Skeletal muscle satellite cell (primary cell): ENCODE data around the gene WDR26.

Source experiments
- H3K27me3 ChIP-seq: 2 replicates; pipeline ENCODE4 v1.7.0; 2013; ENCODE audit warnings: low read length; ENCODE audit not compliant: control insufficient read depth, insufficient read depth
- H3K36me3 ChIP-seq: 2 replicates; pipeline ENCODE4 v1.7.0; 2013; ENCODE audit warnings: mild to moderate bottlenecking, control low read depth, low read length; ENCODE audit not compliant: insufficient read depth
- H3K4me1 ChIP-seq: 2 replicates; pipeline ENCODE4 v1.7.0; 2013; ENCODE audit warnings: low read length; ENCODE audit not compliant: control insufficient read depth, insufficient read depth
- H3K4me2 ChIP-seq: 2 replicates; pipeline ENCODE4 v1.7.0; 2013; ENCODE audit warnings: mild to moderate bottlenecking, low read length
- H3K4me3 ChIP-seq: 2 replicates; pipeline ENCODE4 v1.7.0; 2013; ENCODE audit warnings: low read length
- H3K9ac ChIP-seq: 2 replicates; pipeline ENCODE4 v1.7.0; 2013; ENCODE audit warnings: mild to moderate bottlenecking, low read depth, low read length, moderate library complexity
- H3K9me3 ChIP-seq: replicated peaks from 2 replicates; pipeline ENCODE4 v1.7.0; 2013; ENCODE audit warnings: mild to moderate bottlenecking, control low read depth, low read length

WDR26 gene

DNA sequence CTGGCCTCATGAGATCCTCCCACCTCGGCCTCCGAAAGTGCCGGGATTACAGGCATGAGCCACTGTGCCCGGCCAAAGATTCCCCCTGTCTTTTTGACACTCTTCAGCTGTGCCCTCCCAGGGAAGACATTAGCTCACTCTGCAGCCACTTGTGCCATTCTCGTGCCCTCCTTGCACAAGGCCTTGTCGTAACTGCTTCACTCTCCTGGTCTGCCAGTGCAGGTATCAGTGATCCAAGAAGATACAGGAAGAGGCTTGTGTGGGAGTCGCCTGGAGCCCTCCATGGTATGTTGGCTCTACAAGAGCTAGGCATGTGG, 22.0 kb upstream of the WDR26 start:
- no peaks in the 10 kb centered on the region for H3K36me3 ChIP-seq
- no peaks in the 10 kb centered on the region for H3K27me3 ChIP-seq
- H3K4me1 ChIP-seq = peaks cover 10% of the 10 kb centered on the region
- peak overlapping the region; percentile 66 for H3K9ac ChIP-seq
- H3K4me2 ChIP-seq = peak overlapping the region; percentile 55
- no peaks in the 10 kb centered on the region for H3K9me3 ChIP-seq
- H3K4me3 ChIP-seq = no peak overlapping the region

DNA sequence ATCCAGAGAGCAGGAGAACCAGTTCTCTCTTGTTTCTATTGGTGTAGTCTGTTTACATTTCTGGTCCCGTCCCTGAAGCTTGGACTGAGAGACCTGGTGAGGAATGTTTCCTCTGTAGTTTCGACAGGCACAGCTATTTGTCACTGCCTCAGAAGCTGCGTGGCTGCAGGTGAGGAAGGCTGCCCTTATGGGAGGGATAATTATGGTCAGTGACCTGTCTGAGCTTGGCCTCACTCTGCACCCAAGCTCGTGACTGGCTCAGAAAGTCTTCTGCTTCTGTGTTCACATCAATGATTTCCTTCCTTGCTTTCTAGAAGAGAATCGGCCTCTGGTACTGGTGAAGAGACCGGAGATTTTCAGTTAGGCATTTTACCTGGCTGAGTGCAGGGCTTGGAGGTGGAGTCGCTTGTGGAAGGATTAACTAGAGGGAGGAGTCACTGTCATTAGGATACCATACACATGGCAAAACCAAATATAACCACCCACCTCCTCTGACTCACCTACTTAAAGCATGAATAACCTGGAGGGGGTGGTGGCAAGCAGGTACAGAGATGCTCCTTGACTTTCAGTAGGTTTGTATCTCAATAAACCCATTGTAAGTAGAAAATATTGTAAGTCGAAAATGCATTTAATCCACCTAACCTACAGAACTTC, 19.9 kb upstream of the WDR26 start:
- Histone ChIP-seq H3K36me3 (no peaks in the 10 kb centered on the region), H3K9ac (no peak overlapping the region), H3K27me3 (no peaks in the 10 kb centered on the region), H3K4me1 (peaks cover 10% of the 10 kb centered on the region), H3K9me3 (no peaks in the 10 kb centered on the region), H3K4me2 (no peak overlapping the region), H3K4me3 (no peak overlapping the region)

DNA sequence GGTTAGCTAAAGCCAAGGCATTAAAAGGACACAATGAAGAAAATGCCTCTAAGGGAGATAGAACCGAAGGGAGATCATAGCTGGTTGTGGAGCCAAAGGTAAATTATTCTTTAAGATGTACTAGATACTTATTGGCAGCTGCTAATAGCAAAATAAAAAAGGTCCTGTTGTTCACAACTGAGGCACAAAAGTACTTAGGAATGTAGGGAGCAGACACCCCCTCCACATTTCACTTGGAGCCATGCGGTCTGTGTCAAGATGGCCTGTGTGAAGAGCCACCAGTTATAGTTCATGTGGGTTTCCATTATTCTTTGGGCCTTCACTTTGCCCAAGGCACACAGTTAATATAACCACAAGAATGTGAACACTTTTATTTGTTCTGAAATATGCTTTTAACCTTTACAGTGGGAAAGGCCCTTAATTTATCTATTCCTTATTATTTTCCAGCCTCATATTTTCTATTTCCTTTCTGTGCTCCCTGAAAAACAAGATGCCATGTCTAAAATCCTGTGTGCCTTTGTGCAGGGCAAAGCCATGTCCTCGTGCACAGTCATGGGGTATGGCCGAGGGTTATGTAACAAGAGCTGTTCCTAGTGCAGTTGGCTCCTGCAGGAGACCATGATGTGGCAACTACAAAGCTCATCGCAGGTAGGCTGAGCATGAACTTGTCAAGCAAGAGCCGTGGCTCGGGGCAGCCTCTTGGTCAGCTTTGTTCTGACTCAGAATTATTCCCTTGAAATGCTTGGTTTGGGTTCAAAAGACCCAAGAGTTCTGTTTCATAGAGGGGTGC, 16.2 kb upstream of the WDR26 start:
- Histone ChIP-seq H3K4me2 (no peak overlapping the region), H3K4me3 (no peak overlapping the region), H3K9ac (no peak overlapping the region), H3K36me3 (no peaks in the 10 kb centered on the region), H3K9me3 (no peaks in the 10 kb centered on the region), H3K4me1 (peaks cover 12% of the 10 kb centered on the region), H3K27me3 (no peaks in the 10 kb centered on the region)

GRCh38 chr1:224450159-224450558, 15.6 kb upstream of the WDR26 start:
- Histone ChIP-seq H3K9ac (no peak overlapping the region), H3K4me3 (no peak overlapping the region), H3K36me3 (no peaks in the 10 kb centered on the region), H3K4me1 (peaks cover 12% of the 10 kb centered on the region), H3K27me3 (no peaks in the 10 kb centered on the region), H3K4me2 (no peak overlapping the region), H3K9me3 (no peaks in the 10 kb centered on the region)

DNA sequence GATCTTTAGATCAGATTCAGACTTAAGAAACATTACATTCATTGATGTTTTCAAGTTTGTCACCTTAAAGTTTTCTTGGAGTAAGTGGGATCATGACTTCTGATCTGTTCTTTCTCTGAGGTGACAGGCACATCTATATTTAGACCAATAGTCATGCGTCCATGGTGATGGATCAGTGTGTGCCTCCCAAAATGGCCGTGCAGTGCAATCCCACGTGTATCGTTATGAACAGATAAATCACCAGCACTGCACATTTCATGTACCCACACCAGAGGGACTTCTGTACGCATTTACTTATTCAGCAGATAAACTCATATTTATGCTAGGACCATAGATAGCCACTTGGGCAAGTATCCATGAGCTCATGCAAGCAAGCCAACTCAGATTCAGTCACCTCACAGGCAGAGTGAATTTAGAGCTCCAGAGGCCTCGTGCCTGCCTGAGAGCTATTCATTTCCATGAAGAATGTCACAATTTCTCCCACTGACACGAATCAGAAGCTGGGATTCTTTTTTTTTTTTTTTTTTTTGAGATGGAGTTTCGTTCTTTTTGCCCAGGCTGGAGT, 13.9 kb upstream of the WDR26 start:
- Histone ChIP-seq H3K27me3 (no peaks in the 10 kb centered on the region), H3K9ac (no peak overlapping the region), H3K4me1 (peaks cover 12% of the 10 kb centered on the region), H3K9me3 (no peaks in the 10 kb centered on the region), H3K4me2 (no peak overlapping the region), H3K36me3 (no peaks in the 10 kb centered on the region), H3K4me3 (no peak overlapping the region)

GRCh38 chr1:224447971-224448370, 13.4 kb upstream of the WDR26 start:
- no peaks in the 10 kb centered on the region for H3K36me3 ChIP-seq
- no peak overlapping the region for H3K4me2 ChIP-seq
- H3K4me3 ChIP-seq = no peak overlapping the region
- H3K9ac ChIP-seq = no peak overlapping the region
- no peaks in the 10 kb centered on the region for H3K27me3 ChIP-seq
- no peaks in the 10 kb centered on the region for H3K9me3 ChIP-seq
- peaks cover 12% of the 10 kb centered on the region for H3K4me1 ChIP-seq

- Histone ChIP-seq H3K9me3 (no peaks in the 10 kb centered on the region), H3K27me3 (no peaks in the 10 kb centered on the region), H3K9ac (no peak overlapping the region), H3K4me1 (peaks cover 12% of the 10 kb centered on the region), H3K4me2 (peak overlapping the region; percentile 55), H3K36me3 (no peaks in the 10 kb centered on the region), H3K4me3 (no peak overlapping the region)
Observed at GRCh38 chr1:224447251-224447650, 12.7 kb upstream of the WDR26 start.

GRCh38 chr1:224438989-224439388, 4.4 kb upstream of the WDR26 start:
- Histone ChIP-seq H3K4me2 (no peak overlapping the region), H3K36me3 (no peaks in the 10 kb centered on the region), H3K27me3 (no peaks in the 10 kb centered on the region), H3K4me3 (no peak overlapping the region), H3K4me1 (peaks cover 18% of the 10 kb centered on the region), H3K9ac (no peak overlapping the region), H3K9me3 (no peaks in the 10 kb centered on the region)

DNA sequence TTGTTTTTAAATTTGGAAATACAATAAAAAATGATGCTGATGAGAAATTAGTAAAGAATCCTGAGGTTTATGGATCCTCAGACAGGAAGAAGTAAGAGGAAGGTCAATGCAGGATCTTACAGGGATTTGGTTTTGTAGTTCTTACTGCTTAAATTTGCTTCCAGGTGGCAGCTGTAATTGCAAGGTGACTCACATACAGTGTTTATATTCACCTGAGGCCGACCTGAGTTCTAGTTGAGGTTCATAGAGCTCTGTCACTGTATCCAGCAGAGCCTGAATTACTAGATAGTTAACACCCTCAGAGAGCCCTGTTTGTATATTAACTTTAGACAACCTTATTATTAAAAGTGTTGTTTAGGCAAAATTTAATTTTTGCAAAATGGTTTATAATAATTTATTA, 1.4 kb upstream of the WDR26 start:
- H3K36me3 ChIP-seq = peaks cover 12% of the 10 kb centered on the region
- H3K9me3 ChIP-seq = no peaks in the 10 kb centered on the region
- H3K4me1 ChIP-seq = peaks cover 25% of the 10 kb centered on the region
- no peaks in the 10 kb centered on the region for H3K27me3 ChIP-seq
- H3K4me2 ChIP-seq = peak overlapping the region; percentile 97
- peak overlapping the region; percentile 83 for H3K4me3 ChIP-seq
- peak overlapping the region; percentile 85 for H3K9ac ChIP-seq

- H3K9ac ChIP-seq = peak overlapping the region; percentile 85
- H3K9me3 ChIP-seq = no peaks in the 10 kb centered on the region
- no peaks in the 10 kb centered on the region for H3K27me3 ChIP-seq
- peaks cover 12% of the 10 kb centered on the region for H3K36me3 ChIP-seq
- H3K4me2 ChIP-seq = peak overlapping the region; percentile 97
- H3K4me3 ChIP-seq = peak overlapping the region; percentile 83
- peaks cover 30% of the 10 kb centered on the region for H3K4me1 ChIP-seq
Observed at GRCh38 chr1:224435318-224435763, 744 bp upstream of the WDR26 start.

GRCh38 chr1:224433701-224434672, 610 bp downstream of the WDR26 start:
- Histone ChIP-seq H3K9ac (peak overlapping the region; percentile 86), H3K4me3 (peak overlapping the region; percentile 89), H3K4me2 (peak overlapping the region; percentile 89), H3K9me3 (no peaks in the 10 kb centered on the region), H3K36me3 (peaks cover 14% of the 10 kb centered on the region), H3K4me1 (peaks cover 37% of the 10 kb centered on the region), H3K27me3 (no peaks in the 10 kb centered on the region)
